Prostate gland (tissue), 2 donors: ENCODE measurements around the gene PGP. TPM values are rescaled to one million over a fixed set of nuclear protein-coding genes. Genes with fewer than 3 reads are reported as not detected.

Experiments used
- DNase-seq: peaks from one replicate; pipeline ENCODE4 v3.0.0-alpha.2; 2019; ENCODE audit warnings: low spot score
- H3K27ac ChIP-seq, 2 donors: fragments of 200-600 bp; sonication (generic); 2 replicates each; pipeline ENCODE4 v1.5.1; 2017 to 2019
- H3K27me3 ChIP-seq: fragments of 200-600 bp; sonication (generic); replicated peaks from 2 replicates; pipeline ENCODE4 v1.5.1; 2019; ENCODE audit not compliant: insufficient read depth
- H3K36me3 ChIP-seq, 2 donors: fragments of 200-600 bp; sonication (generic); 1 replicate in 1 of 2; 2 replicates in 1 of 2; pipeline versions ENCODE4 v1.5.1 to v1.8.1; 2017 to 2019
- H3K4me1 ChIP-seq: fragments of 200-600 bp; sonication (generic); replicated peaks from 2 replicates; pipeline ENCODE4 v1.5.1; 2019
- H3K4me3 ChIP-seq, 2 donors: fragments of 200-600 bp; sonication (generic); 2 replicates each; pipeline ENCODE4 v1.5.1; 2017 to 2019
- H3K9me3 ChIP-seq: fragments of 200-600 bp; sonication (generic); 2 replicates; pipeline ENCODE4 v1.5.1; 2017
- CTCF ChIP-seq, 4 experiments: fragments of 200-600 bp in 2 of 4; fragments of 450-650 bp in 2 of 4; sonication (generic) in 2 of 4; IDR thresholded peaks; 1 replicate in 3 of 4; 2 replicates in 1 of 4; pipeline ENCODE4 v1.5.1; 2016 to 2019; ENCODE audit warnings: antibody characterized with exemption in 4 of 4, mild to moderate bottlenecking in 2 of 4, moderate library complexity in 2 of 4
- POLR2A ChIP-seq: fragments of 450-650 bp; IDR thresholded peaks from one replicate; pipeline ENCODE4 v1.6.1; 2016; ENCODE audit warnings: antibody characterized with exemption, mild to moderate bottlenecking
- POLR2AphosphoS5 ChIP-seq: sonication (generic); formaldehyde crosslinking; IDR thresholded peaks from one replicate; pipeline ENCODE4 v1.6.1; 2017; ENCODE audit warnings: antibody characterized with exemption
- WGBS: methylation state at CpG from one replicate; pipeline ENCODE4 v1.1.5; 2018; 5-methylcytosine and 5-hydroxymethylcytosine counted together
- intact Hi-C: fragments of 100-400 bp; cut with DNase I; formaldehyde crosslinking; loops from one replicate; pipeline ENCODE4 v1.14.2; 2022
- total RNA-seq, 2 donors: library from RNA; depleted of rRNA; stranded (reverse); fragments of >200 nt; gene quantifications; one replicate each; pipeline ENCODE4 v1.1.0, GENCODE V29; 2016

PGP gene
- total RNA-seq, 2 donors from 2014 or later = 12.7 to 23.7 TPM

- Histone ChIP-seq H3K36me3 (no peaks in the 10 kb centered on the region), H3K9me3 (no peaks in the 10 kb centered on the region), H3K27ac (no peak overlapping the region), H3K4me1 (no peaks in the 10 kb centered on the region), H3K27me3 (no peaks in the 10 kb centered on the region), H3K4me3 (no peak overlapping the region)
- WGBS = 93% methylated on average over 30 of the region's 30 CpGs
- no peak for DNase-seq
- no peak for TF ChIP-seq POLR2AphosphoS5
- no peak for TF ChIP-seq POLR2A
- no peak for TF ChIP-seq CTCF (IDR thresholded peaks at IDR 0.05)
- intact Hi-C loops = no loop called here
These were observed 31.0 kb downstream of the PGP start for GRCh38 chr16:2183671-2184070.

- H3K27me3 ChIP-seq = no peaks in the 10 kb centered on the region
- intact Hi-C loops = no loop called here
- no peak overlapping the region for H3K27ac ChIP-seq
- no peaks in the 10 kb centered on the region for H3K4me1 ChIP-seq
- no peak for TF ChIP-seq CTCF (IDR thresholded peaks at IDR 0.05)
- TF ChIP-seq POLR2AphosphoS5 = no peak
- TF ChIP-seq POLR2A = no peak
- H3K9me3 ChIP-seq = no peaks in the 10 kb centered on the region
- H3K4me3 ChIP-seq = no peak overlapping the region
- no peaks in the 10 kb centered on the region for H3K36me3 ChIP-seq
- no peak for DNase-seq
- WGBS = 93% methylated on average over 20 of the region's 20 CpGs
These were observed 32.7 kb downstream of the PGP start for GRCh38 chr16:2181952-2182351.

GRCh38 chr16:2180962-2181923 is 33.4 kb downstream of the PGP start:
- H3K9me3 ChIP-seq = no peaks in the 10 kb centered on the region
- no peaks in the 10 kb centered on the region for H3K27me3 ChIP-seq
- no peaks in the 10 kb centered on the region for H3K4me1 ChIP-seq
- no peak for DNase-seq
- H3K27ac ChIP-seq = no peak overlapping the region
- no peak overlapping the region for H3K4me3 ChIP-seq
- intact Hi-C loops = no loop called here
- H3K36me3 ChIP-seq = no peaks in the 10 kb centered on the region
- TF ChIP-seq POLR2AphosphoS5 (no peak), CTCF (IDR thresholded peaks at IDR 0.05) (no peak), POLR2A (no peak)
- 84% methylated on average over 37 of the region's 46 CpGs for WGBS

GRCh38 chr16:2180461-2180860 is 34.2 kb downstream of the PGP start:
- H3K4me1 ChIP-seq = no peaks in the 10 kb centered on the region
- WGBS = 95% methylated on average over 39 of the region's 43 CpGs
- H3K27me3 ChIP-seq = no peaks in the 10 kb centered on the region
- no peak overlapping the region for H3K4me3 ChIP-seq
- TF ChIP-seq CTCF (IDR thresholded peaks at IDR 0.05) = no peak
- no peak for TF ChIP-seq POLR2A
- no peak for TF ChIP-seq POLR2AphosphoS5
- H3K27ac ChIP-seq = no peak overlapping the region
- peaks cover 0 to 4% of the 10 kb centered on the region in 2 donors for H3K36me3 ChIP-seq
- intact Hi-C loops = no loop called here
- H3K9me3 ChIP-seq = no peaks in the 10 kb centered on the region
- DNase-seq = no peak

GRCh38 chr16:2179576-2179975 is 35.1 kb downstream of the PGP start:
- intact Hi-C loops = no loop called here
- 91% methylated on average over 27 of the region's 31 CpGs for WGBS
- Histone ChIP-seq H3K9me3 (no peaks in the 10 kb centered on the region), H3K36me3 (peaks cover 0 to 4% of the 10 kb centered on the region in 2 donors), H3K27ac (no peak overlapping the region), H3K27me3 (no peaks in the 10 kb centered on the region), H3K4me3 (no peak overlapping the region), H3K4me1 (no peaks in the 10 kb centered on the region)
- TF ChIP-seq CTCF (IDR thresholded peaks at IDR 0.05) (no peak), POLR2AphosphoS5 (no peak), POLR2A (no peak)
- DNase-seq = no peak
